Stimulated activated CD4-positive, alpha-beta T cell treated with anti-CD3 and anti-CD28 coated beads, Interleukin-1b, Interleukin-23, amount 100 ng/mL, for 24 hours (primary cell): ENCODE data around the gene VIT.
"Not testable (repeated sequence)": the region's sequence is repeated elsewhere in the genome, so short reads cannot be mapped to it uniquely, and the experiment has no call there.

Experiments used
- DNase-seq, 4 experiments: peaks; one replicate each; pipeline ENCODE4 v3.0.0-alpha.2; 2020; ENCODE audit warnings: low read depth in 4 of 4, low spot score in 1 of 4

The VIT gene

GRCh38 chr2:36802952-36803351 lies 106.4 kb downstream of the VIT start:
- DNase-seq: no peak

GRCh38 chr2:36805635-36806224 lies 109.2 kb downstream of the VIT start:
- DNase-seq: no peak

DNA sequence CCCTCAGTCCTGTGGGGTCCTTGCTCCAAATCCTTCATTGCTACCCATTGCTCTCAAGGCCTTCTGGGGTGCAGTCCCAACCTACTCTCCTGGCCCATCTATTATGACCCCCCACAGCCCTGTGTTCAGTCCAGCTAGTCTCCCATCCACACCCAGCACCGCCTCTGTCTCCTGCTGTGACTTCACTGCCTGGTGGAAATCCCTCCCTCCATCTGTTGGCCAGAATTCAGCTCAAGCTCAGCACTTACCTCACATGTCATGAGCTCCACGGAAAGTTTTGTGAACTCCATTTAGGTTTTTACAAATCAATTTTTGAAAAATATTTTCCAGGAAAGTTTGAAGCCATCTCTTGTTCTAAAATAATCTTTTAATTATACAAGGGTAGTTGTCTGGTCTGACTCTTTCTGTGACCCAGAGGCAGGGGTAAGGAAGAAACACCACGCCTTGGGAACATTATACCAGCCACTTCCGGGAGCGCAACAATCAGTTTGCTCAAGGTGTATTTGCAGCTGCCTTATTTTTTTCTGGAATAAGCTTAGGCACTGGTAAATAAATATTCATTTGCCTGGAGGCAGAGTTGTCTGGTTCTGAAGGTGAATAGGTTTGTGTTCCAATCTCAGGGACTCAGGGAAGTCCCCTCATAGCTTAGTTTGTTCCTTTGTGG lies 110.8 kb downstream of the VIT start:
- no peak for DNase-seq

DNA sequence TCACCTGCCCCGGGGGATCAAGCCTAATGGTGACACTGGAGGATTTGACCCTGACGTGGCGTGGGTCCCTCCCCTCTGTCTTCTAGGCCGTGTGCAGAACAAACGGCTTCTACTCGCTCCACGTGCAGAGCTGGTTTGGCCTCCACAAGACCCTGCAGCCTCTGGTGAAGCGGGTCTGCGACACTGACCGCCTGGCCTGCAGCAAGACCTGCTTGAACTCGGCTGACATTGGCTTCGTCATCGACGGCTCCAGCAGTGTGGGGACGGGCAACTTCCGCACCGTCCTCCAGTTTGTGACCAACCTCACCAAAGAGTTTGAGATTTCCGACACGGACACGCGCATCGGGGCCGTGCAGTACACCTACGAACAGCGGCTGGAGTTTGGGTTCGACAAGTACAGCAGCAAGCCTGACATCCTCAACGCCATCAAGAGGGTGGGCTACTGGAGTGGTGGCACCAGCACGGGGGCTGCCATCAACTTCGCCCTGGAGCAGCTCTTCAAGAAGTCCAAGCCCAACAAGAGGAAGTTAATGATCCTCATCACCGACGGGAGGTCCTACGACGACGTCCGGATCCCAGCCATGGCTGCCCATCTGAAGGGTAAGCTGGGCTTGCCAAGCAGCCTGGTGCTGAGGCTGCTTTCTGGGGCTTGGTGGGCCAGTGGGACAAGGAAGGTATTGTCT lies 112.0 kb downstream of the VIT start:
- no peak for DNase-seq

DNA sequence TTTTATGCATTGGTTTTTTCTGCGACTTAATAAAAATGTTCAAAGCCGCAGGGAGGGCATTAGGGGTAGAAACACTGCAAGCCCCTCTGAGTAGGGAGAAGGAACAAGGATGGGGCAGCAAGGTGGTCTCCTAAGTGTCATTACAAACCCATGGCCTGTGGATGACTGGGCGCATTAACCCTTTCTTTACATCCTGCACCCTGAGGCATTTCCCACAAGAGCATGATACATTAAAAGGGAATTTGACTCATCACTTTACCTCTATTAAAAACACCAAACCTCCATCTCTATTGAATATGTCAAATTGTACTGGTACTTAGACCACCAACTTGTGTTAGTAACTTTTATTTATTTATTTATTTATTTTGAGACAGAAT lies 112.5 kb downstream of the VIT start:
- DNase-seq: no peak

- no peak for DNase-seq
These were observed 114.6 kb downstream of the VIT start for GRCh38 chr2:36811071-36811470.

DNA sequence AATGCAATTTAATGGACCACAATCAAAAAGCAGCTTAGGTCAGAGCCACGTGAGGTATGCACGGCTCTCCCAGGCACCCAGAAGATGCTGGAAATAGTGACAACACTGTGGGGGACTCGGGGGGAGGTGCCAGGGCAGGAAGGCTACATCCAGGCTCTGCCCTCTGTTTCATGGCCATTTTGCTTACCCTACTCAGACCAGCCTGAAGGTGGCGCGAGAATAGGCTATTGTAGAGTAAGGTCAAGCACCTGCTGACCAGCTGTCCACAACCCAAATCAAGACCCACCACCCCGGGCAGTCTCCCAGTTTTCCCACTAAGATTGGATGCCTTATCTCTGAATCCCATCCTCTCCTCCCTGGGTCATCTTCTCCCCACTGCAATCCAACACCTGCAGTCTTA lies 115.7 kb downstream of the VIT start:
- no peak for DNase-seq

DNA sequence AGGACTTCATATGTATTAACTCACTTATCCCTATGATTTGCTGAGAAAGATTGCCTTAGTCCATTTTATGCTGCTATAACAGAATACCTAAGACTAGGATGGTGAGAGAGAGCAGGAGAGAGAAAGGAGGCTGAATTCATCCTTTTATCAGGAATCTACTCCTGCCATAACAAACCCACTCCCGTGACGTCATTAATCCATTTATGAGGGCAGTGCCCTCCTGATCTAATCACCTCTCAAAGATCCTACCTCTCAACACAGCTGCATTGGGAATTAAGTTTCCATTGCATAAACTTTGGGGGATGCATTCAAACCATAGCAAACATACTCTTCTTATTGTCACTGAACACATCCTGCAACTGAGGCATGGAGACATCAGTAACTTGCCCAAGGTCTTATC lies 122.0 kb downstream of the VIT start:
- no peak for DNase-seq

DNA sequence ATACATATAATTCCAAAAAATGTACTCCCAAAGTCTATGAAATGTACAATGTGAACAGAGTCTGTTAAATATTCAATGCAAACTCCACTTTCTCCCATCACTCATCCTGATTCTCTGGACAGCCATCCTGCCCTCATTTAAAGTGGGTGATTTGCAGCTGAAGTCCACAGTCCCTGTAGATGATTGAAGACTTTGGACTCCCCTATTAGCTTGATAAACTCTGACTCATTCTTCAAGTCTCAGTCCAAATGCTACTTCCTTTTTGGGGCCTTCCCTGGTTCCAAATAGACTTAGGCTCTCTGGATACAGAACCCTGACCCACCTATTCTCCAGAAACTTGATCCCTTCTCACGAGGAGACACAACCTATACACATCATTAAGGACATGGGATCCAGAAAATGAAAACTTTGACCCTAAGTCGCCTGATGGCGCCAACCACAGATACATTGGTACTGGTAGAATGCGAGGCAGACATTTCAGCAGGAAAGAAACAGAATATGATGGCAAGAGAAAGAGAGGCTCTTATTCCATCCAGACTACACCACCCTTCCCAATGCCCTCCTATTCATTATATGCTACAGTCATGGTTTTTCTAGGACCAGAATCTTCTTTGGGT lies 122.7 kb downstream of the VIT start:
- DNase-seq: no peak

- no peak for DNase-seq
These were observed 124.6 kb downstream of the VIT start for GRCh38 chr2:36820942-36821605.

- no peak for DNase-seq
These were observed 127.4 kb downstream of the VIT start for GRCh38 chr2:36823862-36824261.

GRCh38 chr2:36824273-36824672 lies 127.8 kb downstream of the VIT start:
- DNase-seq: no peak

DNA sequence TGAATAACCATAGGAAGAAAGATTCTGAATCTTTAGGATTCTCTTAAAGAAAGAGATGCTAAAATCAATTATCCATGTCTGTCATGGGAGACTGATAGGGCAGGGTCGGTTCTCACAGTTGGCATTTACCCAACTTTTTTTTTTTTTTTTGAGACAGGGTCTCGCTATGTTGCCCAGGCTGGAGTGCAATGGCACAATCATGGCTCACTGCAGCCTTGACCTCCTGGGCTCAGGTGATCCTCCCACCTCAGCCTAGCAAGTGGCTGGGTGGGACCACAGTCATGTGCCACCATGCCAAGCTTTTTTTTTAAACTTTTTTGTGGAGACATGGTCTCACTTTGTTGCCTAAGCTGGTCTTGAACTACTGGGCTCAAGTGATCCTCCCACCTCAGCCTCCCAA lies 128.2 kb downstream of the VIT start:
- DNase-seq: not testable (repeated sequence)

- DNase-seq: no peak
These were observed 134.7 kb downstream of the VIT start for GRCh38 chr2:36831185-36831584.

GRCh38 chr2:36834203-36834602 lies 137.7 kb downstream of the VIT start:
- no peak for DNase-seq

- no peak for DNase-seq
These were observed 138.4 kb downstream of the VIT start for GRCh38 chr2:36834731-36835524.

DNA sequence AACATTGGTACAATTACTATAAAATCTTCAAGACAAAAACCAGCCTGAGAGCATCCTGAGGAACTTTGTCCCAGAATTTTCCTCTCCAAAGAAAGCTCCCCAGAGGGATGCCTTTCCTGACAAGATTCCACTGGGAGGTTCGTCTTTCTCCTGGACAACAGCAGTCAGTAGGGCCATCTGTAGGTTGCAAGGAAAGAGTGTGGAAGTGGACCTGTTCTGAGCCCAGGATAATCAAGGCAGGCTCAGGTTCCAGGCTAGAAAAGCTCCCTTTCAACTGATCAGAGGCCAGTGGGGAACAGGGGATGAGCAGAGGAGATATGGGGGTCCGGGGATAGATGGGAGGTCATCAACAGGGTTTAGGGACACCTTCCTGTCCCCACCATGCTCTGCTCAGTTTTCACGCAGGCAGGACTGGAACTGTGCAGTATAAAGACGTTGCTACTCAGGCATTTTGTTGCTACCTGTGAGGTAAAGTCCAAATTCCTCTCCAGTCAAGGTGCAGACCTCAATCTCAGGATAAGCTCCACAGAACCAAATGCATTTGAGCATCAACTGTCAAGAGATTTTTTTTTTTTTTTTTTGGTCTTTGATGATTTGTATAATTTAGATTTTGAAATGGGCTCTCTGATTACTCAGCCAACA lies 143.6 kb downstream of the VIT start:
- DNase-seq: no peak

DNA sequence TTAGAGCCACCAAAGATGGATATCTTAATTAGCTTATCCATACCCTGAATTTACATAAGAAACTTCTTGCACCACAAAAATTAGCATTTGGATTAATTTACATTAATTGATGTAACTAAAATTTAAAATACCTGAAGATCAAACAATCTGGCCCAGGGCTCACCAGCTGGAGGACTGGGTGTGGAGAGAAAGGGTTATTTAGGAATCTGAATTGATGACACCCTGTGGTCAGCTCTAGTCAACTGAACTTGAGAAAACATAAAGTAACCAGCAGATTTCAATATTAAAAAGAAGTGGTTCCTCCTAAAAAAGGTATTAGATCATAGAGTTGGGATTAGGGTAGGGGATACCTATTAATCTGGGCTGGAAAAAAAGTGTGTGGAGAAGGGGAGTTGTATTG lies 147.3 kb downstream of the VIT start:
- DNase-seq: no peak

- DNase-seq: no peak
These were observed 152.8 kb downstream of the VIT start for GRCh38 chr2:36849265-36849664.

DNA sequence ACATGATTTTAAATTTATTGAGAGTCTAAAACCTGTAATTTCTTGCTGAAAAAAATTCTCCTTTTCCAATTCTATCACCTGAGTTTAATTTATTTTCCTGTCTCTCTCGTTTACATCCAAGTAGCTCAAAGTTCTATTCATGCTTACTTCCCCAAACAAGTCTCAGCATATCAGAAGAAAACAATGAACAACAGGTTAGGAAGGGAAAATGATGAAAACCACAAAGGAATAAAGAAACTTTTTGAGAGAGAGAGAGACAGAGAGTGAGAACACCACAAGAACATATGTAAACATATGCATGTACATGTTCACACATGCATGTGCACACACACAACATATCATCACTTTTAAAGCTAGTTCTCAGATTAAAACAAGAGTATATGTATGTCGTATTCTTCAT lies 157.7 kb downstream of the VIT start:
- no peak for DNase-seq
